ENCODE measurements around the gene COMT.

Gene COMT

GRCh38 chr22:20017622-20017958 lies 76.0 kb downstream of the COMT start:
- Histone ChIP-seq H3K4me2 (ENCODE audit: low read depth, low read length, poor library complexity, severe bottlenecking) (peak overlapping the region; percentile 82), H3K27me3 (ENCODE audit: insufficient read depth, low read length, poor library complexity, severe bottlenecking) (peaks cover 19% of the 10 kb centered on the region), H3K4me3 (ENCODE audit: low read length, poor library complexity, severe bottlenecking) (no peak overlapping the region), H3K9ac (ENCODE audit: low read depth, low read length, poor library complexity, severe bottlenecking) (no peak overlapping the region), H2AFZ (ENCODE audit: low read length) (no peak overlapping the region), H4K20me1 (ENCODE audit: insufficient read depth, low read length, poor library complexity, severe bottlenecking) (peaks cover 10% of the 10 kb centered on the region), H3K4me1 (ENCODE audit: insufficient read depth, low read length, poor library complexity, severe bottlenecking) (peaks cover 25% of the 10 kb centered on the region), H3K9me3 (ENCODE audit: insufficient read depth, low read depth, low read length) (no peaks in the 10 kb centered on the region), H3F3A (ENCODE audit: low read depth) (no peaks in the 10 kb centered on the region), H3K36me3 (ENCODE audit: insufficient read depth, low read length) (no peaks in the 10 kb centered on the region), H3K79me2 (ENCODE audit: insufficient read depth, low read length) (peaks cover 16% of the 10 kb centered on the region), H3K9me2 (replicated peaks; ENCODE audit: low read depth, low read length) (no peaks in the 10 kb centered on the region)
- TF ChIP-seq CTCF (conservative IDR thresholded peaks at IDR 0.05; ENCODE audit: low read length) (no peak), EZH2phosphoT487 (IDR thresholded peaks at IDR 0.05; ENCODE audit: borderline replicate concordance) (no peak)

DNA sequence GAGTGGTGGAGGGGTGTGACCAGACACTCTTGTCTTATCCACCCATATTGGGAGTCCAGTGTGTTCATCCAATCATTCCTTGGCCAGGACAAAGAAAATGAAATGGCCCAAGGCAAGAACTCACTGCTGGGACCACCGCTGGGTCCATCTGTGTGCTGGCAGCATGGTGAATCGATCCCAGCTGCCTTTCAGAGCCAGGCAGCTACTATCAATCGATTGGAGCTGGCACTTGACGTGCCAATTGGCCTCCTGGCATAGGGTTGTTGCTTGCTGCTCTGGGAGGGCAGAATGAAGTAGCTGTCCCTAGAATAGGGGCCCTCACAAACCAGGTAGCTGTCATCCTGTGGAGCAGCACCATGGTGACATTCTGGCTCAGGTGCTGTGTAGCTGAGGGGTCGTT lies 76.4 kb downstream of the COMT start:
- no peak for TF ChIP-seq EZH2phosphoT487 (IDR thresholded peaks at IDR 0.05; ENCODE audit: borderline replicate concordance)
- no peak for TF ChIP-seq CTCF (conservative IDR thresholded peaks at IDR 0.05; ENCODE audit: low read length)
- no peak overlapping the region for H2AFZ ChIP-seq (ENCODE audit: low read length)
- peaks cover 10% of the 10 kb centered on the region for H4K20me1 ChIP-seq (ENCODE audit: insufficient read depth, low read length, poor library complexity, severe bottlenecking)
- H3K9me3 ChIP-seq (ENCODE audit: insufficient read depth, low read depth, low read length): no peaks in the 10 kb centered on the region
- H3K9ac ChIP-seq (ENCODE audit: low read depth, low read length, poor library complexity, severe bottlenecking): no peak overlapping the region
- H3K4me3 ChIP-seq (ENCODE audit: low read length, poor library complexity, severe bottlenecking): no peak overlapping the region
- H3K79me2 ChIP-seq (ENCODE audit: insufficient read depth, low read length): peaks cover 20% of the 10 kb centered on the region
- H3K4me1 ChIP-seq (ENCODE audit: insufficient read depth, low read length, poor library complexity, severe bottlenecking): peaks cover 28% of the 10 kb centered on the region
- peaks cover 19% of the 10 kb centered on the region for H3K27me3 ChIP-seq (ENCODE audit: insufficient read depth, low read length, poor library complexity, severe bottlenecking)
- H3F3A ChIP-seq (ENCODE audit: low read depth): no peaks in the 10 kb centered on the region
- H3K9me2 ChIP-seq (replicated peaks; ENCODE audit: low read depth, low read length): no peaks in the 10 kb centered on the region
- no peak overlapping the region for H3K4me2 ChIP-seq (ENCODE audit: low read depth, low read length, poor library complexity, severe bottlenecking)
- H3K36me3 ChIP-seq (ENCODE audit: insufficient read depth, low read length): no peaks in the 10 kb centered on the region

Measured in Loucy (cell line).